OCI-LY3 (cell line): ENCODE measurements around the gene CTDSPL.
"Not testable (repeated sequence)": the region's sequence is repeated elsewhere in the genome, so short reads cannot be mapped to it uniquely, and the experiment has no call there.

Experiments used
- H2AFZ ChIP-seq: fragments of 200-600, 300-600 bp; shearing (Covaris generic); 2 replicates; pipeline ENCODE4 v1.6.0; 2014; ENCODE audit warnings: antibody characterized with exemption, low read depth, low read length
- H3K27ac ChIP-seq: fragments of 200-600, 300-600 bp; sonication (generic); 2 replicates; pipeline ENCODE4 v1.5.1; 2014; ENCODE audit warnings: mild to moderate bottlenecking, low read length, moderate library complexity, mixed read lengths
- H3K27me3 ChIP-seq: fragments of 200-600, 300-600 bp; sonication (generic); 2 replicates; pipeline ENCODE4 v1.6.1; 2014; ENCODE audit warnings: low read depth, low read length, mixed read lengths
- H3K36me3 ChIP-seq: fragments of 200-600, 300-600 bp; sonication (generic); replicated peaks from 2 replicates; pipeline ENCODE3; 2014; ENCODE audit warnings: low read depth, low read length, mixed read lengths
- H3K4me1 ChIP-seq: fragments of 300-600, 200-600 bp; sonication (generic); 2 replicates; pipeline ENCODE4 v1.6.1; 2014; ENCODE audit warnings: low read length, mixed read lengths
- H3K4me2 ChIP-seq: fragments of 200-600, 300-600 bp; sonication (generic); 2 replicates; pipeline ENCODE4 v1.6.1; 2014; ENCODE audit warnings: low read length, mixed read lengths
- H3K4me3 ChIP-seq: fragments of 300-600, 200-600 bp; sonication (generic); 2 replicates; pipeline ENCODE4 v1.5.1; 2014; ENCODE audit warnings: antibody characterized with exemption, mild to moderate bottlenecking, low read length, moderate library complexity
- H3K79me2 ChIP-seq: fragments of 300-600, 200-600 bp; shearing (Covaris generic); 2 replicates; pipeline ENCODE4 v1.6.1; 2014; ENCODE audit warnings: mild to moderate bottlenecking, low read length, mixed read lengths
- H3K9ac ChIP-seq: fragments of 300-600, 200-600 bp; shearing (Covaris generic); 2 replicates; pipeline ENCODE4 v1.6.0; 2014; ENCODE audit warnings: mild to moderate bottlenecking, low read length, moderate library complexity
- H3K9me3 ChIP-seq: fragments of 200-600, 300-600 bp; shearing (Covaris generic); 2 replicates; pipeline ENCODE4 v1.6.1; 2014; ENCODE audit warnings: low read length, mixed read lengths; ENCODE audit not compliant: insufficient read depth
- H4K20me1 ChIP-seq: fragments of 200-600, 300-600 bp; sonication (generic); 2 replicates; pipeline ENCODE4 v1.6.1; 2016; ENCODE audit warnings: low read length, mixed read lengths; ENCODE audit not compliant: insufficient read depth
- EZH2phosphoT487 ChIP-seq: fragments of 200-600 bp; shearing (Covaris generic); IDR thresholded peaks from 2 replicates; pipeline ENCODE4 v1.6.1; 2018; ENCODE audit warnings: antibody characterized with exemption, mixed run types, low read depth
- TF ChIP-seq, protein P1 (sequence below): fragments of 200-600, 300-600 bp; sonication (generic); IDR thresholded peaks from 2 replicates; pipeline ENCODE4 v1.5.1; 2014; ENCODE audit warnings: antibody characterized with exemption, low read length, low read depth

CTDSPL gene

DNA sequence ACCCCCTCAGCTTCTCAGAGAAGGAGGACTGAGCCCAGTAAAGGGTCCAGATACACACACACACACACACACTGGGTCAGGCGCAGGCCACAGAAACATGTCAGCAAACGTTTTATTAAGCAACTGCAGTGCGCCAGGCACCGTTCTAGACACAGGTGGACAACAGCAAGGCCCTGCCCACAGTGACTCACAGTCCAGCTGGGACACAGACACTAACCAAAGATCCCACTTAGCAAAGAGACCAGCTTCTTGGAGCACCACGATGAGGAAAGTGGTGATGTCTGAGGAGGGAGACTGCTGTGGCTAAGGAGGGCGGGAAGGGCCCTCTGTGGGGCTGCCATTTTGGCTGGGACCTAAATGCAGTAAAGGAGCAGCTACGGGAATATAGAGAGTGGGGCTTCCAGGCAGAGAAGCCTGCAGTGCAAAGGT is 126.1 kb downstream of the CTDSPL start:
- H3K4me1 ChIP-seq, result no peaks in the 10 kb centered on the region
- H3K36me3 ChIP-seq, result no peaks in the 10 kb centered on the region
- H3K4me2 ChIP-seq, result no peak overlapping the region
- H2AFZ ChIP-seq, result no peak overlapping the region
- TF ChIP-seq, protein P1, sequence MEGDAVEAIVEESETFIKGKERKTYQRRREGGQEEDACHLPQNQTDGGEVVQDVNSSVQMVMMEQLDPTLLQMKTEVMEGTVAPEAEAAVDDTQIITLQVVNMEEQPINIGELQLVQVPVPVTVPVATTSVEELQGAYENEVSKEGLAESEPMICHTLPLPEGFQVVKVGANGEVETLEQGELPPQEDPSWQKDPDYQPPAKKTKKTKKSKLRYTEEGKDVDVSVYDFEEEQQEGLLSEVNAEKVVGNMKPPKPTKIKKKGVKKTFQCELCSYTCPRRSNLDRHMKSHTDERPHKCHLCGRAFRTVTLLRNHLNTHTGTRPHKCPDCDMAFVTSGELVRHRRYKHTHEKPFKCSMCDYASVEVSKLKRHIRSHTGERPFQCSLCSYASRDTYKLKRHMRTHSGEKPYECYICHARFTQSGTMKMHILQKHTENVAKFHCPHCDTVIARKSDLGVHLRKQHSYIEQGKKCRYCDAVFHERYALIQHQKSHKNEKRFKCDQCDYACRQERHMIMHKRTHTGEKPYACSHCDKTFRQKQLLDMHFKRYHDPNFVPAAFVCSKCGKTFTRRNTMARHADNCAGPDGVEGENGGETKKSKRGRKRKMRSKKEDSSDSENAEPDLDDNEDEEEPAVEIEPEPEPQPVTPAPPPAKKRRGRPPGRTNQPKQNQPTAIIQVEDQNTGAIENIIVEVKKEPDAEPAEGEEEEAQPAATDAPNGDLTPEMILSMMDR, result no peak
- TF ChIP-seq EZH2phosphoT487, result no peak
- no peak overlapping the region for H3K27ac ChIP-seq
- 0 out of 2 replicates have a peak, but pooled peaks cover 3% of the 10 kb centered on the region for H3K27me3 ChIP-seq
- no peaks in the 10 kb centered on the region for H4K20me1 ChIP-seq
- H3K79me2 ChIP-seq, result no peaks in the 10 kb centered on the region
- no peak overlapping the region for H3K9ac ChIP-seq
- H3K9me3 ChIP-seq, result no peaks in the 10 kb centered on the region
- no peak overlapping the region for H3K4me3 ChIP-seq

DNA sequence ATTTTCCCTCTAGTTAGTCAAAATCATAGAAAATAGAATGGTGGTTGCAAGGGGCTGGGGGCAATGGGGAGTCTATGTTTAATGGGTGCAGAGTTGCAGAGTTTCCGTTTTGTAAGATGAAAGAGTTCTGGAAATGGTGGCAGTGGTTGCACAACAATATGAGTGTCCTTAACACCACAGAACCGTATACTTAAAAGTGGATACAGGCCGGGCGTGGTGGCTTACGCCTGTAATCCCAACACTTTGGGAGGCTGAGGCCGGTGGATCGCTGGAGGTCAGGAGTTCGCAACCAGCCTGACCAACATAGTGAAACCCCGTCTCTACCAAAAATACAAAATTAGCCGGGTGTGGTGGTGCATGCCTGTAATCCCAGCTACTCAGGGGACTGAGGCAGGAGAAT is 126.7 kb downstream of the CTDSPL start:
- H3K27me3 ChIP-seq, H3K9me3 ChIP-seq, H3K4me1 ChIP-seq, H3K27ac ChIP-seq, H3K36me3 ChIP-seq, H3K9ac ChIP-seq, H3K4me3 ChIP-seq, H3K79me2 ChIP-seq, H4K20me1 ChIP-seq, H3K4me2 ChIP-seq, H2AFZ ChIP-seq: not testable (repeated sequence)

DNA sequence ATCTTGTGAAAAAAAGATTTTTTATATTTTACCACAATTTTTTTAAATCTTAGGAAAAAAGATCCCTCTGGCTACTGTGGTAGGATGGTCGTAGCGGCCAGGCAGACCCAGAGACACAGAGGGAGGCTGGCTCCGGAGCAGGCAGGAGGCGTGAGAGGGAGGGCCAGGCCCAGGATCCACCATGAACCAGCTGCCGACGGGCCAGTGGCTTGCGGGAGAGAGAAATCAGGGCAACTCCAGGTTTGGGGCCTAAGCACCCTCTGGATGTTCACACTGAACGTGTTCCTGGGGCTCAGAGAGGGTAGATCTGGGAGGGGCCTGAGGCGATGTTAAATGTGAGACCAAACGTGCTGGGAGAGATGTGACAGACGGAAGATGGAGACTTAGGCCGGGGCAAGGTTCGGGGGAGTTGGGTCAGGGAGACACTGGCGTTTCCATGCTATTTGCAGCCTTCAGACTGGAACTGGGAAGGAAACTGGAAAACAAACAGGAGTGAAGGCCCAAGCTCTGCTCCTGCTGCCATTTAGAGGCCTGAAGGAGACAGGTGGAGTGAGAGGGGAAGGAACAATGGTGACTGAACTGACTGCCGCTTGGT is 127.3 kb downstream of the CTDSPL start:
- H3K9ac ChIP-seq, result no peak overlapping the region
- no peaks in the 10 kb centered on the region for H3K36me3 ChIP-seq
- no peak overlapping the region for H2AFZ ChIP-seq
- H3K4me1 ChIP-seq, result peaks cover 5% of the 10 kb centered on the region; the same call in 1 of the 2 replicates
- 0 out of 2 replicates have a peak, but pooled peaks cover 3% of the 10 kb centered on the region for H3K27me3 ChIP-seq
- H3K79me2 ChIP-seq, result no peaks in the 10 kb centered on the region
- TF ChIP-seq EZH2phosphoT487, result no peak
- TF ChIP-seq, protein P1, result no peak
- H4K20me1 ChIP-seq, result no peaks in the 10 kb centered on the region
- no peaks in the 10 kb centered on the region for H3K9me3 ChIP-seq
- no peak overlapping the region for H3K27ac ChIP-seq
- no peak overlapping the region for H3K4me3 ChIP-seq
- no peak overlapping the region for H3K4me2 ChIP-seq

DNA sequence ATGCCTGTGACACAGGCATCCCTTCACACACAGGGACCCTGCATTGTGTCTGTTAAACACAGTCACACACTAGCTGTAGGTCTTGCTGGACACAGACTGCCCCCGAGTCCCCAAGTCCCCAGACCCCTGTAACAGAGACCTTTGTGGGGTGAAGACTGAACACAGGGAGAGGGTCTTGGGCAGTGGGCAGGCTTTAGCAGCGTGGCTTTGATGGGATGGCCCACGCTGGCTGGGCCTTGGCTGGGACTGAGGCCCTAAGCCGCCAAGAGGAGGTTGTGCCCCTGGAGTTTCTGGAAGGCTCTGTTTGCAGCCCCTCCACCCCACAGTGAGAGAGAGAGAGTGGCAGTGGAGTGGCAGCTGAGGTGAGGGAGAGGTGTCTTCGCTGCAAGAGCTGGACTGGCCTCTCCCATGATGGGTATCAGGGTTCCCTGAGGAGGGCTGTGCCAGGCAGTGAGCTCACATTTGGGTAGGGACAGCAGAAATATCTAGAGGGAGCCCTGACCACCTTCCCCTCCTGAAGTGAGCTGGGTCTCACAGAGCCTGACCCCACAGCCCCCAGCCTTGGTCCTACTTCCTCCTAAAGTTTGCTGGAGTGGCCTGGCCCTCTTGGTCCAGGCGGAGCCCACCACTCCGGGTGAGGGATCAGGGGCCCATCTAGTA is 128.3 kb downstream of the CTDSPL start:
- Histone ChIP-seq H3K9ac (no peak overlapping the region), H3K36me3 (no peaks in the 10 kb centered on the region), H4K20me1 (no peaks in the 10 kb centered on the region), H3K4me1 (peaks cover 6% of the 10 kb centered on the region), H2AFZ (no peak overlapping the region), H3K79me2 (peaks cover 1% of the 10 kb centered on the region; the same call in 1 of the 2 replicates), H3K27ac (no peak overlapping the region), H3K4me2 (no peak overlapping the region), H3K27me3 (0 out of 2 replicates have a peak, but pooled peaks cover 3% of the 10 kb centered on the region), H3K9me3 (no peaks in the 10 kb centered on the region), H3K4me3 (no peak overlapping the region)
- TF ChIP-seq EZH2phosphoT487, result no peak
- TF ChIP-seq, protein P1, result no peak
